Panc1 (cell line): ENCODE measurements around the gene MED8.

Source experiments
- CTCF ChIP-seq: fragments of 450-650 bp; IDR thresholded peaks from 2 replicates; pipeline ENCODE4 v1.5.1; 2017; ENCODE audit warnings: mild to moderate bottlenecking
- POLR2AphosphoS5 ChIP-seq: IDR thresholded peaks from 2 replicates; pipeline ENCODE4 v1.6.1; 2012; ENCODE audit warnings: mild to moderate bottlenecking, low read depth, low read length, moderate library complexity
- REST ChIP-seq, 2 experiments: IDR thresholded peaks; 2 replicates each; pipeline ENCODE4 v1.6.1; 2011 to 2012; ENCODE audit warnings: low read depth in 2 of 2, control low read depth in 1 of 2, low read length in 1 of 2, mild to moderate bottlenecking in 1 of 2, moderate library complexity in 1 of 2; ENCODE audit not compliant: insufficient read depth in 1 of 2
- SIN3A ChIP-seq: IDR thresholded peaks from 2 replicates; pipeline ENCODE4 v1.6.1; 2012; ENCODE audit warnings: low read depth, mild to moderate bottlenecking, low read length, moderate library complexity, borderline replicate concordance; ENCODE audit not compliant: insufficient read depth
- TCF7L2 ChIP-seq: IDR thresholded peaks from 2 replicates; pipeline ENCODE4 v1.6.1; 2011; ENCODE audit warnings: mild to moderate bottlenecking, low read depth, low read length, inconsistent platforms

DNA sequence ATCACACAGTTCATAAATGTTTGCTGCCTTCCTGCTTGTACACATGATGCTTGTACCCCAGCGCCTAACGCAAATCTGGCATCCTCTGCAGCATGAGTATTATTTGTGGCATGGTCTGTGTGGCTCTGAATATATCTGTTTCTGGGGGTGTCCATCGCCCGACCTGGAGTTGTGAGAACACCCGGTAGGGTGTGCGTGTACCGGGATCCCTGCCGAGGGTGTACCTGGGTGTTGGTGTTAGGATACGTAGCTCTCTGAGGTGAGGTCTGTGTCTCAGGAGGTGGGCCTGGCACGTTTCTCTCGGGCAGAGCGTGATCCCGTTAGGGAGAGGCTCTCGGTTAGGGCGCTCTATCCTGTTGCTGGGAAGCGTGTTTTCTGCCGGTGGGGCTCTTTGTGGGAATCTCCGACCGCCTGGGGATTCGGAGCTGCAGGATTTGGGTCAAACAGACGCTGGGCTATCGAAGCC lies 41.2 kb downstream of the MED8 start:
- no peak for TF ChIP-seq SIN3A
- no peak for TF ChIP-seq CTCF
- TF ChIP-seq REST (IDR thresholded peaks at IDR 0.05; ENCODE audit: insufficient read depth in 1 of 2, low read depth in 2 of 2, low read length in 1 of 2) = no peak
- TF ChIP-seq POLR2AphosphoS5 = no peak
- TF ChIP-seq TCF7L2 = no peak
